PC-9 (cell line): ENCODE measurements around the gene FARP1. TPM values are rescaled to one million over a fixed set of nuclear protein-coding genes. Genes with fewer than 3 reads are reported as not detected.

Source experiments
- BruUV-seq: library from RNA; stranded (reverse); fragments of 400-500 nt; replicated peaks from 2 replicates; lab custom pipeline; 2021; lab: Mats Ljungman, UMichigan
- CTCF ChIA-PET: fragments of 300-600 bp; sonication (Branson Sonifier 250); formaldehyde crosslinking; loops from one replicate; lab custom pipeline; 2022; ENCODE audit warnings: antibody characterized with exemption; lab: Charles Lee
- POLR2A ChIA-PET: fragments of 300-600 bp; sonication (Branson Sonifier 250); formaldehyde crosslinking; loops from one replicate; lab custom pipeline; 2022; ENCODE audit warnings: antibody characterized with exemption; ENCODE audit not compliant: unreplicated experiment; lab: Charles Lee
- DNase-seq, 2 experiments: peaks; one replicate each; pipeline versions ENCODE4 v3.0.0 to v3.0.0-alpha.2; 2015 to 2022; ENCODE audit warnings: mixed read lengths in 1 of 2
- H2AFZ ChIP-seq: fragments of 200-600 bp; sonication (generic); 2 replicates; pipeline ENCODE4 v1.8.1; 2017; ENCODE audit warnings: antibody characterized with exemption
- H3F3A ChIP-seq: fragments of 200-600 bp; sonication (generic); 2 replicates; pipeline ENCODE4 v1.8.1; 2017; ENCODE audit warnings: antibody characterized with exemption, mild to moderate bottlenecking, low read depth; ENCODE audit not compliant: insufficient read depth
- H3K27ac ChIP-seq: fragments of 200-600 bp; sonication (generic); 2 replicates; pipeline ENCODE4 v1.6.1; 2016; ENCODE audit warnings: mixed run types
- H3K27me3 ChIP-seq: fragments of 200-600 bp; sonication (generic); 2 replicates; pipeline ENCODE4 v1.6.1; 2016; ENCODE audit warnings: low read depth, mixed run types; ENCODE audit not compliant: insufficient read depth
- H3K36me3 ChIP-seq: fragments of 200-600 bp; sonication (generic); 2 replicates; pipeline ENCODE4 v1.6.1; 2016; ENCODE audit warnings: low read depth, mixed run types
- H3K4me1 ChIP-seq: fragments of 200-600 bp; sonication (generic); replicated peaks from 2 replicates; pipeline ENCODE4 v1.6.1; 2016; ENCODE audit warnings: mixed run types; ENCODE audit not compliant: insufficient read depth
- H3K4me2 ChIP-seq: fragments of 200-600 bp; sonication (generic); 2 replicates; pipeline ENCODE4 v1.6.1; 2017; ENCODE audit warnings: mixed run types
- H3K4me3 ChIP-seq: fragments of 200-600 bp; sonication (generic); 2 replicates; pipeline ENCODE4 v1.6.1; 2016; ENCODE audit warnings: mixed run types
- H3K79me2 ChIP-seq: fragments of 200-600 bp; sonication (generic); 2 replicates; pipeline ENCODE4 v1.6.1; 2017; ENCODE audit warnings: low read depth, mixed run types
- H3K9me2 ChIP-seq: fragments of 200-600 bp; sonication (generic); 2 replicates; pipeline ENCODE4 v1.8.1; 2017; ENCODE audit warnings: mild to moderate bottlenecking; ENCODE audit not compliant: insufficient read depth
- H3K9me3 ChIP-seq: fragments of 200-600 bp; sonication (generic); 2 replicates; pipeline ENCODE4 v1.8.1; 2016; ENCODE audit warnings: low read depth; ENCODE audit not compliant: insufficient read depth
- H4K20me1 ChIP-seq: fragments of 200-600 bp; sonication (generic); 2 replicates; pipeline ENCODE4 v1.8.1; 2017; ENCODE audit not compliant: insufficient read depth
- EZH2 ChIP-seq: fragments of 200-600 bp; sonication (generic); IDR thresholded peaks from 2 replicates; pipeline ENCODE4 v1.8.0; 2017; ENCODE audit warnings: antibody characterized with exemption, low read depth
- intact Hi-C: fragments of 100-400 bp; cut with micrococcal nuclease; formaldehyde crosslinking; loops from one replicate; pipeline ENCODE4 v1.10.0; 2022; ENCODE audit not compliant: unreplicated experiment
- total RNA-seq: library from RNA; stranded (reverse); gene quantifications from 2 replicates; pipeline ENCODE4 v1.2.3, GENCODE V29; 2021
- TF ChIP-seq, protein P1 (sequence below): fragments of 200-600 bp; sonication (generic); conservative IDR thresholded peaks from 2 replicates; pipeline ENCODE4 v1.6.1; 2017; ENCODE audit warnings: mixed run types, antibody characterized with exemption, mild to moderate bottlenecking, moderate library complexity

The FARP1 gene
- total RNA-seq, 1 experiment from 2014 or later = 62.1 TPM

DNA sequence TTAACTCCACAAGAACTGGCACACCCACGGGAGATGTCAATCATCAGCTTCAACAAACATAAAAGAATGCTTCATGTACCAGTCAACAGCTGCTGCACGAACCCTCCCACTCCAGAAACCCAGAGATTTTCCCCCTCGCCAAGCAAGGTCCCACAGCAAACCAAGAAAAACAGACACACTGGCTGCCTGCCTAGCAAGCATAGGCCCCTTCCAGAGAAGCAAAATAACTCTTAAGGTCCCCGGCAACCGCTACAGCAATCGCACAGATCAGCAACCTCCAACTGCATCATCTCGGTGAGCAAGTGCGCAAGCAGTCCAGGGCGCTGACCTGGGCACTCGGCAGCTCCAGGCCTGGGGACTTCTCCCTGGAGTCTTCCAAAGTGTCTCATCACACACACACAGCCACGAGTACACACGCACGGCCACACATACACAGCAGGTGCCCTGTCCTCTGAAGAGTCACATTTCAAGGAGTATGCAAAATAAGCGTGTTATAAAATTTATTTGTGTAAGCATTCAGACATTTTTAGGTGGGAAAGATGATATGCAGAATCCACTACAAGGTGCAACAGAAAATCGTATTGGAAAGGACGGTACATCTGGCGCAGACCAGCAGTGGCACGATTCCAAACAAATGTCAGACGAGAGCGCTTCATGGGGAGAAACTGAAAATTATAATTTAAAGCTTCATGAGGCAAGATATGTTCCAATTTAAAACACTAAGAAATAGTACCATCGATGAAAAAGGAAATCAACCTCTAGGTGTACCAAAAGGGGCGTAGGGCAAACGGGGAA lies 309.0 kb downstream of the FARP1 start:
- ChIA-PET POLR2A (no interaction called here), CTCF (interaction anchor here (0.6 kb wide), 1 partner anchor 54 kb away, joined by 3 read pairs; no protein-coding TSS in a partner anchor)
- Histone ChIP-seq H4K20me1 (peaks cover 4% of the 10 kb centered on the region), H3K4me1 (no peaks in the 10 kb centered on the region), H2AFZ (no peak overlapping the region), H3K27me3 (no peaks in the 10 kb centered on the region), H3K9me2 (no peaks in the 10 kb centered on the region), H3K27ac (no peak overlapping the region), H3K36me3 (peaks cover 52% of the 10 kb centered on the region), H3K4me3 (no peak overlapping the region), H3K4me2 (no peak overlapping the region), H3K9me3 (no peaks in the 10 kb centered on the region), H3F3A (peaks cover 44% of the 10 kb centered on the region), H3K79me2 (0 out of 2 replicates have a peak, but pooled peaks cover 4% of the 10 kb centered on the region)
- no peak for DNase-seq
- BruUV-seq = no TSS peak
- TF ChIP-seq, protein P1, sequence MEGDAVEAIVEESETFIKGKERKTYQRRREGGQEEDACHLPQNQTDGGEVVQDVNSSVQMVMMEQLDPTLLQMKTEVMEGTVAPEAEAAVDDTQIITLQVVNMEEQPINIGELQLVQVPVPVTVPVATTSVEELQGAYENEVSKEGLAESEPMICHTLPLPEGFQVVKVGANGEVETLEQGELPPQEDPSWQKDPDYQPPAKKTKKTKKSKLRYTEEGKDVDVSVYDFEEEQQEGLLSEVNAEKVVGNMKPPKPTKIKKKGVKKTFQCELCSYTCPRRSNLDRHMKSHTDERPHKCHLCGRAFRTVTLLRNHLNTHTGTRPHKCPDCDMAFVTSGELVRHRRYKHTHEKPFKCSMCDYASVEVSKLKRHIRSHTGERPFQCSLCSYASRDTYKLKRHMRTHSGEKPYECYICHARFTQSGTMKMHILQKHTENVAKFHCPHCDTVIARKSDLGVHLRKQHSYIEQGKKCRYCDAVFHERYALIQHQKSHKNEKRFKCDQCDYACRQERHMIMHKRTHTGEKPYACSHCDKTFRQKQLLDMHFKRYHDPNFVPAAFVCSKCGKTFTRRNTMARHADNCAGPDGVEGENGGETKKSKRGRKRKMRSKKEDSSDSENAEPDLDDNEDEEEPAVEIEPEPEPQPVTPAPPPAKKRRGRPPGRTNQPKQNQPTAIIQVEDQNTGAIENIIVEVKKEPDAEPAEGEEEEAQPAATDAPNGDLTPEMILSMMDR = no peak
- TF ChIP-seq EZH2 = no peak
- intact Hi-C loops = no loop called here

- ChIA-PET POLR2A (no interaction called here), CTCF (no interaction called here)
- no peak overlapping the region for H3K4me2 ChIP-seq
- 0 out of 2 replicates have a peak, but pooled peaks cover 4% of the 10 kb centered on the region for H3K79me2 ChIP-seq
- H3K4me1 ChIP-seq = no peaks in the 10 kb centered on the region
- no peaks in the 10 kb centered on the region for H3K27me3 ChIP-seq
- no peaks in the 10 kb centered on the region for H3K9me2 ChIP-seq
- peaks cover 46% of the 10 kb centered on the region for H3F3A ChIP-seq
- H2AFZ ChIP-seq = no peak overlapping the region
- no peak overlapping the region for H3K4me3 ChIP-seq
- H3K9me3 ChIP-seq = no peaks in the 10 kb centered on the region
- intact Hi-C loops = no loop called here
- TF ChIP-seq EZH2 = no peak
- TF ChIP-seq, protein P1 = no peak
- no peak for DNase-seq
- no TSS peak for BruUV-seq
- H3K36me3 ChIP-seq = peaks cover 50% of the 10 kb centered on the region
- no peak overlapping the region for H3K27ac ChIP-seq
- H4K20me1 ChIP-seq = peaks cover 4% of the 10 kb centered on the region
Observed at GRCh38 chr13:98452851-98453843, 310.3 kb downstream of the FARP1 start.

DNA sequence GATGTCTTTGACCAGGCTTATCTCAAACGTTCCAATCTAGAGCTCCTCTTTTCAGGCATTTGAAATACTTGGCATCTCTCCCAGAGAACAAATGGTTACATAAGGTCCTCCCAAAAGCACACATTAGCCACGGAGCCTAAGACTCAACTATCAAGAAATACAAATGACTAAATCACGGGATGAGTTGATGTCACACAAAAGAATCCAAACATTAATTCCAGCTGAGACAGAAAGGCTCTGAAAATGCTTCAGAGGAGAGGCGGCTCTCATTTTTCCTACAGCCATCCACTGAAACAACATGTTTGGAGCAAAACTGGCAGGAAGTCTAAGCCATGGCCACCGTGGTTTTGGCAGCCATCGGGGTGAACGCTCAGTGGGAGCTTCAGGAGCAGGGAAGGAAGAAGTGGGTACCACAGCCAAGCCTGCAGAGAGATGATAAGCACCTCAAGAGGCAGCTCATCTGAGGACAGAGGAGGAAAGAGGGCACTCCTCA lies 311.5 kb downstream of the FARP1 start:
- no peak for DNase-seq
- intact Hi-C loops = no loop called here
- Histone ChIP-seq H3K4me2 (no peak overlapping the region), H3K9me3 (no peaks in the 10 kb centered on the region), H3K79me2 (0 out of 2 replicates have a peak, but pooled peaks cover 4% of the 10 kb centered on the region), H3F3A (peaks cover 47% of the 10 kb centered on the region), H2AFZ (no peak overlapping the region), H3K4me1 (no peaks in the 10 kb centered on the region), H4K20me1 (peaks cover 4% of the 10 kb centered on the region), H3K4me3 (no peak overlapping the region), H3K36me3 (peaks cover 44% of the 10 kb centered on the region), H3K27me3 (no peaks in the 10 kb centered on the region), H3K27ac (no peak overlapping the region), H3K9me2 (no peaks in the 10 kb centered on the region)
- TF ChIP-seq EZH2 = no peak
- TF ChIP-seq, protein P1 = no peak
- no TSS peak for BruUV-seq
- ChIA-PET POLR2A (interaction anchor here (0.6 kb wide), 1 partner anchor 74 kb away, joined by 3 read pairs; no protein-coding TSS in a partner anchor), CTCF (no interaction called here)
